BE2C (cell line): ENCODE measurements around the gene TXNDC8.
"Not testable (repeated sequence)": the region's sequence is repeated elsewhere in the genome, so short reads cannot be mapped to it uniquely, and the experiment has no call there.

ENCODE experiments used
- DNase-seq: peaks from one replicate; pipeline ENCODE4 v3.0.0-alpha.2; 2020
- H3K27me3 ChIP-seq: fragments of 250-450 bp; sonication (Bioruptor Pico); 2 replicates; pipeline ENCODE4 v1.5.1; 2020; ENCODE audit warnings: mild to moderate bottlenecking
- H3K36me3 ChIP-seq: fragments of 250-450 bp; sonication (Bioruptor Pico); 2 replicates; pipeline ENCODE4 v1.5.1; 2020; ENCODE audit warnings: mild to moderate bottlenecking
- H3K4me1 ChIP-seq: fragments of 250-450 bp; sonication (Bioruptor Pico); 2 replicates; pipeline ENCODE4 v1.5.1; 2020
- H3K4me3 ChIP-seq: 2 replicates; pipeline ENCODE4 v1.5.1; 2011; ENCODE audit warnings: low read depth, low read length
- H3K9me3 ChIP-seq: fragments of 250-450 bp; sonication (Bioruptor Pico); 2 replicates; pipeline ENCODE4 v1.5.1; 2020
- TF ChIP-seq, protein P1 (sequence below): IDR thresholded peaks from 2 replicates; pipeline ENCODE4 v1.5.1; 2012; ENCODE audit warnings: mild to moderate bottlenecking, low read depth, low read length

TXNDC8 gene

GRCh38 chr9:110320651-110321445 lies 16.8 kb downstream of the TXNDC8 start:
- Histone ChIP-seq H3K4me3 (no peak overlapping the region), H3K9me3 (no peaks in the 10 kb centered on the region), H3K36me3 (no peaks in the 10 kb centered on the region), H3K27me3 (no peaks in the 10 kb centered on the region), H3K4me1 (no peaks in the 10 kb centered on the region)
- TF ChIP-seq, protein P1, sequence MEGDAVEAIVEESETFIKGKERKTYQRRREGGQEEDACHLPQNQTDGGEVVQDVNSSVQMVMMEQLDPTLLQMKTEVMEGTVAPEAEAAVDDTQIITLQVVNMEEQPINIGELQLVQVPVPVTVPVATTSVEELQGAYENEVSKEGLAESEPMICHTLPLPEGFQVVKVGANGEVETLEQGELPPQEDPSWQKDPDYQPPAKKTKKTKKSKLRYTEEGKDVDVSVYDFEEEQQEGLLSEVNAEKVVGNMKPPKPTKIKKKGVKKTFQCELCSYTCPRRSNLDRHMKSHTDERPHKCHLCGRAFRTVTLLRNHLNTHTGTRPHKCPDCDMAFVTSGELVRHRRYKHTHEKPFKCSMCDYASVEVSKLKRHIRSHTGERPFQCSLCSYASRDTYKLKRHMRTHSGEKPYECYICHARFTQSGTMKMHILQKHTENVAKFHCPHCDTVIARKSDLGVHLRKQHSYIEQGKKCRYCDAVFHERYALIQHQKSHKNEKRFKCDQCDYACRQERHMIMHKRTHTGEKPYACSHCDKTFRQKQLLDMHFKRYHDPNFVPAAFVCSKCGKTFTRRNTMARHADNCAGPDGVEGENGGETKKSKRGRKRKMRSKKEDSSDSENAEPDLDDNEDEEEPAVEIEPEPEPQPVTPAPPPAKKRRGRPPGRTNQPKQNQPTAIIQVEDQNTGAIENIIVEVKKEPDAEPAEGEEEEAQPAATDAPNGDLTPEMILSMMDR = no peak
- no peak for DNase-seq

DNA sequence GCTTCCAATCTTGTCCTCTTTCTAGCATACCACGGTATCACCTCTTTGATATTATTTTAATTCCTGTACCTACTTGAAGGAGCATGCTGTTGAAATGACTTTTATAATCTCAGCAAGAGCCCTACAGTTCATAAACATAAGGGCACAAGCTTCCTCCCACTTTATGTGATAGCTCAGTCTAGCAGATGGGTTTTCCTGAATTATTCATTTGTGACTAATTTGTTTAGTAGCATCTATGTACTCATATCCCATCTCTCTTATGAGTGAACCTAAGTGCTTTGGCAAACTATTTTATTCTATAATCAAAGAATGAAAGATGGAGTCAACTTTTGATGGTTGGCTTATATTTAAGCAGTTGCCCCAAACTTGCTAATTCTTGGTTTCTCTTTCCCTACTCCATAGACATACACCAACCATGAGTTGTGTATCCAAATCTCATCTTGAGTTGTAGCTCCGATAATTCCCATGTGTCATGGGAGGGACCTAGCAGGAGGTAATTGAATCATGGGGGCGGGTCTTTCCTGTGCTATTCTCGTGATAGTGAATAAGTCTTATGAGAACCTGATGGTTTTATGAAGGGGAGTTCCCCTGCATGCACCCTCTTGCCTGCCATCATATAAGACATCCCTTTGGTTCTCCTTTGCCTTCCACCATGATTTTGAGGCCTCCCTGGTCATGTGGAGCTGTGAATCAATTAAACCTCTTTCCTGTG lies 17.7 kb downstream of the TXNDC8 start:
- Histone ChIP-seq H3K27me3 (no peaks in the 10 kb centered on the region), H3K4me1 (no peaks in the 10 kb centered on the region), H3K36me3 (no peaks in the 10 kb centered on the region), H3K9me3 (no peaks in the 10 kb centered on the region), H3K4me3 (no peak overlapping the region)
- TF ChIP-seq, protein P1 = no peak
- DNase-seq = no peak

GRCh38 chr9:110317911-110318310 lies 19.8 kb downstream of the TXNDC8 start:
- DNase-seq = no peak
- TF ChIP-seq, protein P1 = no peak
- H3K4me3 ChIP-seq = no peak overlapping the region
- no peaks in the 10 kb centered on the region for H3K36me3 ChIP-seq
- no peaks in the 10 kb centered on the region for H3K4me1 ChIP-seq
- H3K9me3 ChIP-seq = no peaks in the 10 kb centered on the region
- H3K27me3 ChIP-seq = no peaks in the 10 kb centered on the region

GRCh38 chr9:110316261-110317075 lies 21.2 kb downstream of the TXNDC8 start:
- TF ChIP-seq, protein P1 = no peak
- no peak for DNase-seq
- H3K9me3 ChIP-seq = no peaks in the 10 kb centered on the region
- H3K27me3 ChIP-seq = no peaks in the 10 kb centered on the region
- no peak overlapping the region for H3K4me3 ChIP-seq
- H3K36me3 ChIP-seq = no peaks in the 10 kb centered on the region
- H3K4me1 ChIP-seq = no peaks in the 10 kb centered on the region

DNA sequence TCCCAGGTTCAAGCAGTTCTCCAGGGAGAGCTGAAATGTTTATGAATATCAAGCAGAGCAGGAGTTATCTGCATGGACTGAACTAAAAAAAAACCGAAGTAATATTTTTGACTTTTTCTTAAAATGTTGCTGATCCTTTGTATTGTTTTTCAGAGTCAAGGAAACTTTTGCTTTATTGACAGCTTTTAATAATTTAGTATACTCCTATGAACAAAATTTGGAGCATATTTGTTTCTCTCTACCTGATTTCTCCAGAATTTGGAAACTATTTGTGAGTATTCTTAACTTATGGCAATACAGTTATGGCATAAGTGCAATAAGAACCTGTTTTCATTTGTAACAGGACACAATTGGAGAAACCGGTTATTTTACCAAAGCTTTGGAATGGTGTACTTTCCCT lies 25.7 kb downstream of the TXNDC8 start:
- not testable (repeated sequence) for H3K4me1 ChIP-seq, H3K9me3 ChIP-seq, H3K27me3 ChIP-seq, H3K36me3 ChIP-seq, H3K4me3 ChIP-seq, DNase-seq

GRCh38 chr9:110309681-110310080 lies 28.0 kb downstream of the TXNDC8 start:
- no peak for DNase-seq
- H3K4me3 ChIP-seq = no peak overlapping the region
- H3K9me3 ChIP-seq = no peaks in the 10 kb centered on the region
- H3K36me3 ChIP-seq = no peaks in the 10 kb centered on the region
- TF ChIP-seq, protein P1 = no peak
- H3K4me1 ChIP-seq = no peaks in the 10 kb centered on the region
- no peaks in the 10 kb centered on the region for H3K27me3 ChIP-seq
